Smooth muscle cell (in vitro differentiated cells): ENCODE measurements around the gene RRP8. TPM values are rescaled to one million over a fixed set of nuclear protein-coding genes. Genes with fewer than 3 reads are reported as not detected.

Experiments used
- DNase-seq: peaks from one replicate; lab custom pipeline; 2025; ENCODE audit not compliant: unreplicated experiment; lab: John Stamatoyannopoulos, UW
- H2AFZ ChIP-seq: fragments of 200-600 bp; sonication (generic); 2 replicates; pipeline ENCODE4 v1.6.0; 2016; ENCODE audit warnings: antibody characterized with exemption, low read depth, mild to moderate bottlenecking
- H3F3A ChIP-seq: fragments of 200-600 bp; sonication (generic); 2 replicates; pipeline ENCODE4 v1.6.0; 2017; ENCODE audit warnings: antibody characterized with exemption, low read depth
- H3K27ac ChIP-seq: fragments of 200-600 bp; sonication (generic); 2 replicates; pipeline ENCODE4 v1.5.1; 2016; ENCODE audit warnings: low read depth, mild to moderate bottlenecking
- H3K27me3 ChIP-seq: fragments of 200-600 bp; sonication (generic); 2 replicates; pipeline ENCODE4 v1.6.1; 2016; ENCODE audit warnings: low read depth, mild to moderate bottlenecking
- H3K36me3 ChIP-seq: fragments of 200-600 bp; sonication (generic); 2 replicates; pipeline ENCODE4 v1.5.1; 2016; ENCODE audit warnings: low read depth
- H3K4me1 ChIP-seq: fragments of 200-600 bp; sonication (generic); 2 replicates; pipeline ENCODE4 v1.5.1; 2016; ENCODE audit warnings: low read depth
- H3K4me2 ChIP-seq: fragments of 200-600 bp; sonication (generic); 2 replicates; pipeline ENCODE4 v1.6.0; 2016; ENCODE audit warnings: mild to moderate bottlenecking
- H3K4me3 ChIP-seq: fragments of 200-600 bp; sonication (generic); 2 replicates; pipeline ENCODE4 v1.5.1; 2016; ENCODE audit warnings: mild to moderate bottlenecking
- H3K79me2 ChIP-seq: fragments of 200-600 bp; sonication (generic); 2 replicates; pipeline ENCODE4 v1.6.0; 2016; ENCODE audit warnings: low read depth, mild to moderate bottlenecking
- H3K9ac ChIP-seq: fragments of 200-600 bp; sonication (generic); 2 replicates; pipeline ENCODE4 v1.6.0; 2016; ENCODE audit warnings: low read depth
- H3K9me3 ChIP-seq: fragments of 200-600 bp; sonication (generic); replicated peaks from 2 replicates; pipeline ENCODE4 v1.5.1; 2016; ENCODE audit warnings: low read depth
- H4K20me1 ChIP-seq: fragments of 200-600 bp; sonication (generic); 2 replicates; pipeline ENCODE4 v1.6.0; 2016; ENCODE audit warnings: low read depth
- WGBS: methylation state at CpG from one replicate; pipeline ENCODE4 v1.1.7; 2016; ENCODE audit warnings: low lambda C conversion rate; 5-methylcytosine and 5-hydroxymethylcytosine counted together
- polyA plus RNA-seq: library from polyadenylated mRNA; unstranded; fragments of >200 nt; fragmentation: Nextera tagmentation; extraction: Ambion mirVana; gene quantifications from 2 replicates; pipeline ENCODE4 v1.2.1, GENCODE V29; 2016
- total RNA-seq: library from RNA; depleted of rRNA; stranded (reverse); fragments of >200 nt; gene quantifications from 2 replicates; pipeline ENCODE4 v1.2.3, GENCODE V29; 2014
- TF ChIP-seq, protein P1 (sequence below): fragments of 200-600 bp; sonication (generic); IDR thresholded peaks from 2 replicates; pipeline ENCODE4 v1.5.1; 2017; ENCODE audit warnings: borderline replicate concordance, mild to moderate bottlenecking, antibody characterized with exemption; ENCODE audit not compliant: insufficient read depth, poor library complexity, severe bottlenecking

RRP8 gene
- total RNA-seq (10.2 and 13.5 TPM in 2 replicates), polyA plus RNA-seq (23.5 and 24.9 TPM in 2 replicates)

DNA sequence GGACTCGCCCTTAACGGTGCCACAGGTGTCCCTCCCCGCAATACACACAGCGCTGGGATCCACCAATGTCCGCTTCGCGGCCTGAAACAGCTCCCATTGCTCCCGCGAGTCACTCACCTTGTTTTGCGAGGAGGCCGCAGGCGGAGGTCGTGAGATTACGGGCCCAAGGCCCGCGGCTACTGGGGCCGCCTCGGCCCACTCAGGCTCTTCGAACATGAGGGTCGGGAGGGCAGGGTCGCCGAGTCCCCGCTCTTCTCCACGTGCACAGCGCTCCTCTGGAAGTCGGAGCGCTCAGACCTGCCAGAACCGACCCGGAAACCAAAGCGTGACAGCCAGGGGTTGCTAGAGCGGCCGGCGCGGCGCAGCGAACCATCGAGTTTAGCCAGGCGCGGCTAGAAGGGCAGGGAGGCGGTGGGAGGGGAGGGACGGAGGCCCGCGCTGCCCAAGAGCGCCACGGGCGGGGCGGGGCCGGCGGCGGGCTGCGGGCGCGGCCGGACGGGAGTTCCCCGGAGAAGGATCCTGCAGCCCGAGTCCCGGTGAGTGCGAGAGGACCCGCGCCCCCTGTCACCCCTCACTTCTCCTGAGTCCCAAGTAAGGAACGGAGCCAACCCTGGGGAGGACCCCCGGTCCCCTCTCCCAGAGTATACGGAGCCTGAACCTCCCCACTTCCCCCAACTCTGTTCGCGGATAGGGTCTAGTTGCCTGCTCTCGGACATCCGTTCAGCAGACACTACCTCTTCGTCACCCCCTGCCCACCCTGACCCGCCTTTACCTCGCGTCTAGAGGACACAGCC lies at the start of gene RRP8, which contains the start of gene ILK:
Gene RRP8 (minus strand): TSS at position 330 of the 794 bp plus-strand sequence. CDS start 114 bp downstream, at position 216.
Gene ILK (plus strand): TSS at position 488 of the 794 bp plus-strand sequence. CDS start 498 bp downstream, outside the sequence.
- peak within 1 kb of the TSS; percentile 95 for H3K4me3 ChIP-seq
- no peaks in the 10 kb centered on the region for H3K27me3 ChIP-seq
- peak within 1 kb of the TSS; percentile 91 for H3K9ac ChIP-seq
- WGBS: under 1% methylated on average over 43 of the region's 72 CpGs
- H3F3A ChIP-seq: peaks cover 34% of the 10 kb centered on the region
- peak within 1 kb of the TSS; percentile 92 for H3K4me2 ChIP-seq
- TF ChIP-seq, protein P1, sequence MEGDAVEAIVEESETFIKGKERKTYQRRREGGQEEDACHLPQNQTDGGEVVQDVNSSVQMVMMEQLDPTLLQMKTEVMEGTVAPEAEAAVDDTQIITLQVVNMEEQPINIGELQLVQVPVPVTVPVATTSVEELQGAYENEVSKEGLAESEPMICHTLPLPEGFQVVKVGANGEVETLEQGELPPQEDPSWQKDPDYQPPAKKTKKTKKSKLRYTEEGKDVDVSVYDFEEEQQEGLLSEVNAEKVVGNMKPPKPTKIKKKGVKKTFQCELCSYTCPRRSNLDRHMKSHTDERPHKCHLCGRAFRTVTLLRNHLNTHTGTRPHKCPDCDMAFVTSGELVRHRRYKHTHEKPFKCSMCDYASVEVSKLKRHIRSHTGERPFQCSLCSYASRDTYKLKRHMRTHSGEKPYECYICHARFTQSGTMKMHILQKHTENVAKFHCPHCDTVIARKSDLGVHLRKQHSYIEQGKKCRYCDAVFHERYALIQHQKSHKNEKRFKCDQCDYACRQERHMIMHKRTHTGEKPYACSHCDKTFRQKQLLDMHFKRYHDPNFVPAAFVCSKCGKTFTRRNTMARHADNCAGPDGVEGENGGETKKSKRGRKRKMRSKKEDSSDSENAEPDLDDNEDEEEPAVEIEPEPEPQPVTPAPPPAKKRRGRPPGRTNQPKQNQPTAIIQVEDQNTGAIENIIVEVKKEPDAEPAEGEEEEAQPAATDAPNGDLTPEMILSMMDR: no peak
- no peaks in the 10 kb centered on the region for H3K9me3 ChIP-seq
- peaks cover 38% of the 10 kb centered on the region for H3K4me1 ChIP-seq
- peak within 1 kb of the TSS; percentile 71 for H2AFZ ChIP-seq
- DNase-seq: peak; percentile 74
- peak within 1 kb of the TSS; percentile 99 for H3K27ac ChIP-seq
- H3K36me3 ChIP-seq: peaks cover 5% of the 10 kb centered on the region
- H3K79me2 ChIP-seq: peaks cover 84% of the 10 kb centered on the region
- peaks cover 25% of the 10 kb centered on the region for H4K20me1 ChIP-seq

DNA sequence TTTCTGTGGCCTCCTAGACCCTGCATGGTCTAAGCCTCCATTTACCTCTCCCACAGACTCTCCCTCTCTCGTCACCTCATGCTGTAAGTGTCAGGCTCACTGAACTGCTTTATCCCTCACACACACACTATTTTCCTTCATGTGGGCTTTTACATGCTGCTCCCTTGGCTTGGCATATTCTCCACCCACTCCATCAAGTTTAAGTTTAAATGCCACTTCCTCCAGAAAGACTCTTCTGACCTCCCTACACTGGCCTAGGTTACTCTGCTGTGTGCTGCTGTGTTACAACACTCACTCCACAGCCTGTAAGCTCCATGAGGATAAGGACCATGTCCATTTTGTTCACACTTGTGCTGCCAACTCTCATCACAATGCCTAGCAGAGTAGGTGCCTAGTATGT lies 49.7 kb upstream of the RRP8 start:
- Histone ChIP-seq H3K27ac (no peak overlapping the region), H3K4me3 (no peak overlapping the region), H3K79me2 (peaks cover 27% of the 10 kb centered on the region), H3K36me3 (no peaks in the 10 kb centered on the region), H3K9me3 (no peaks in the 10 kb centered on the region), H3K4me2 (no peak overlapping the region), H4K20me1 (peaks cover 36% of the 10 kb centered on the region), H3K9ac (no peak overlapping the region), H2AFZ (no peak overlapping the region), H3K27me3 (no peaks in the 10 kb centered on the region), H3K4me1 (peaks cover 6% of the 10 kb centered on the region), H3F3A (peaks cover 4% of the 10 kb centered on the region)
- DNase-seq: no peak
- WGBS: 75% methylated on average over 1 of the region's 1 CpG
- TF ChIP-seq, protein P1: no peak

DNA sequence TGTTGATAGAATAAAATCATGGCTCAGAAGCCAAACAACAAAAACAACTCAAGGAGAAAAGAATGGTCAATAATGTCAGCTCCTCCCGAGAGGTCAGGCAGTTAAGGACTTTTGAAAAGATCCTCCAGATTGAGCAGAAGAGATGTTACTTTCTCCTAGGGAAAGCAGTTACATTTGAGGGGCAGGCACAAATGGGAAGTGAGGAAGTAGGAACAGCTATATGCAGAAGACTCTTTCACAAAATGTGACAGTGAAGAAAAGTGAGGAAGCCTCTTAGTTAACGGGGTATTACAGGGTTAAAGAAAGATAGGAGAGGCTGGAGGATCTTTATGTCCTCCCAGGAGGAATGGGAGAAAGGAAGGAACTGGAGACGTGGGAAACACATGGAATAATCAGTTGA lies 48.8 kb upstream of the RRP8 start:
- 69% methylated on average over 3 of the region's 3 CpGs for WGBS
- Histone ChIP-seq H3K79me2 (peaks cover 27% of the 10 kb centered on the region), H2AFZ (no peak overlapping the region), H3K27me3 (no peaks in the 10 kb centered on the region), H3F3A (peaks cover 9% of the 10 kb centered on the region), H3K4me2 (no peak overlapping the region), H3K9ac (no peak overlapping the region), H3K36me3 (no peaks in the 10 kb centered on the region), H3K27ac (no peak overlapping the region), H3K9me3 (no peaks in the 10 kb centered on the region), H3K4me3 (no peak overlapping the region), H3K4me1 (peaks cover 10% of the 10 kb centered on the region), H4K20me1 (peaks cover 36% of the 10 kb centered on the region)
- TF ChIP-seq, protein P1: no peak
- DNase-seq: no peak
